ENCODE data around the gene ECEL1. TPM values are rescaled to one million over a fixed set of nuclear protein-coding genes. Genes with fewer than 3 reads are reported as not detected.

ECEL1 gene
- total and polyA plus RNA-seq, 9 of the 15 experiments (the other 6 are each of a cell fraction or from before 2014, with no cell fraction given): 0.09 TPM; not detected in 8

DNA sequence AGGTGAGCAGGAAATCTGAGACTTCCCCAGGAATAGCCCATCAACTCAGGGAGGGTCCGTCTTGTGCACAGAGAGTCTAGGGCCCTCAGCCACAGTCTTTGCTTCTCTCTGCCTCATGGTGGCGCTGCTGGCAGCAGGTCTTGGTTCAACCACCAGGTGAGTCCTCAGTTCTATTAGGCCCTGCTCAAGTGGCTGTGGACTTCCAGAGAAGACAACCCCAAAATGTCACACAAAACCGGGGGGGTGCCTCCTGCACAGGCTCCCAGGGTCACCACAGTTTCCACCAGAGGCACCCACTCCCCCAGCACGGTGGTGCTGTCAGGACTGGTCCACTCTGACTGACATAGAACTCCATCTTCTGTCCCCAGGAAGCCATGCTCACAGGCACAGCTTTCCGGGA, 49.4 kb upstream of the ECEL1 start:
- in situ Hi-C loops (cut with MboI) (no loop called here), intact Hi-C loops (cut with micrococcal nuclease) (no loop called here)
- H2AFZ ChIP-seq (ENCODE audit: low read depth, low read length): no peak overlapping the region
- H3K27me3 ChIP-seq (ENCODE audit: control insufficient read depth in 2 of 2, insufficient read depth in 2 of 2, low read length in 2 of 2): no peaks in the 10 kb centered on the region
- H3K9me3 ChIP-seq (replicated peaks; ENCODE audit: control insufficient read depth, insufficient read depth, low read depth, low read length): no peaks in the 10 kb centered on the region
- WGBS (ENCODE audit: insufficient coverage, low coverage, missing lambda C conversion rate): 6% methylated on average over 3 of the region's 5 CpGs
- H3K36me3 ChIP-seq (ENCODE audit: control insufficient read depth, insufficient read depth, low read length): no peaks in the 10 kb centered on the region
- no TSS peak for BruUV-seq (replicated peaks)
- H3K4me2 ChIP-seq (ENCODE audit: insufficient read depth, low read length): no peak overlapping the region
- H3K9me1 ChIP-seq (ENCODE audit: control insufficient read depth, insufficient read depth, low read length): no peaks in the 10 kb centered on the region
- H3K79me2 ChIP-seq (ENCODE audit: control insufficient read depth, insufficient read depth, low read length): no peaks in the 10 kb centered on the region
- POLR2A ChIA-PET: no interaction called here
- FAIRE-seq: no peak
- peak; percentile 45 to 54 (median 48) for DNase-seq (ENCODE audit: extremely low read depth in 1 of 4, low spot score in 3 of 4)
- no peak for TF ChIP-seq NONO (IDR thresholded peaks at IDR 0.05; ENCODE audit: low read depth in 2 of 2, low read length in 1 of 2)
- TF ChIP-seq, protein P1, sequence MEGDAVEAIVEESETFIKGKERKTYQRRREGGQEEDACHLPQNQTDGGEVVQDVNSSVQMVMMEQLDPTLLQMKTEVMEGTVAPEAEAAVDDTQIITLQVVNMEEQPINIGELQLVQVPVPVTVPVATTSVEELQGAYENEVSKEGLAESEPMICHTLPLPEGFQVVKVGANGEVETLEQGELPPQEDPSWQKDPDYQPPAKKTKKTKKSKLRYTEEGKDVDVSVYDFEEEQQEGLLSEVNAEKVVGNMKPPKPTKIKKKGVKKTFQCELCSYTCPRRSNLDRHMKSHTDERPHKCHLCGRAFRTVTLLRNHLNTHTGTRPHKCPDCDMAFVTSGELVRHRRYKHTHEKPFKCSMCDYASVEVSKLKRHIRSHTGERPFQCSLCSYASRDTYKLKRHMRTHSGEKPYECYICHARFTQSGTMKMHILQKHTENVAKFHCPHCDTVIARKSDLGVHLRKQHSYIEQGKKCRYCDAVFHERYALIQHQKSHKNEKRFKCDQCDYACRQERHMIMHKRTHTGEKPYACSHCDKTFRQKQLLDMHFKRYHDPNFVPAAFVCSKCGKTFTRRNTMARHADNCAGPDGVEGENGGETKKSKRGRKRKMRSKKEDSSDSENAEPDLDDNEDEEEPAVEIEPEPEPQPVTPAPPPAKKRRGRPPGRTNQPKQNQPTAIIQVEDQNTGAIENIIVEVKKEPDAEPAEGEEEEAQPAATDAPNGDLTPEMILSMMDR (IDR thresholded peaks at IDR 0.05 in 2 of 3, conservative IDR thresholded peaks at IDR 0.05 in 1 of 3; ENCODE audit: insufficient read depth in 2 of 3, low read depth in 1 of 3, low read length in 3 of 3): peak; percentile 52 to 89 (median 62)
- TF ChIP-seq MAFG (tag; conservative IDR thresholded peaks at IDR 0.05): no peak
- TF ChIP-seq KDM1A (IDR thresholded peaks at IDR 0.05): no peak
- TF ChIP-seq CBX8 (IDR thresholded peaks at IDR 0.05; ENCODE audit: borderline replicate concordance, extremely low read depth, low read depth, low read length, poor library complexity, severe bottlenecking): no peak
- TF ChIP-seq JUNB (CRISPR knock-in tag; conservative IDR thresholded peaks at IDR 0.05): no peak
- H3K27ac ChIP-seq (ENCODE audit: extremely low read depth, low read depth, low read length): no peak overlapping the region
- no peak overlapping the region for H3K4me3 ChIP-seq
- H4K20me1 ChIP-seq (replicated peaks; ENCODE audit: control insufficient read depth, insufficient read depth, low read length): no peaks in the 10 kb centered on the region
- H3K4me1 ChIP-seq (replicated peaks in 1 of 2; ENCODE audit: control insufficient read depth in 2 of 2, insufficient read depth in 2 of 2, low read length in 2 of 2): peaks cover 0 to 28% of the 10 kb centered on the region in 2 experiments; a peak in 2 of 5 replicates
- no peak overlapping the region for H3K9ac ChIP-seq (ENCODE audit: insufficient read depth in 1 of 2, low read depth in 2 of 2, low read length in 2 of 2)
- CTCF ChIA-PET (ENCODE audit: low intra/inter-chr PET ratio): no interaction called here
- ATAC-seq: peak; percentile 75
